GM12874 (cell line): Measurements from ENCODE around the gene RAB7B.

Experiments used
- CTCF ChIP-seq: IDR thresholded peaks from 2 replicates; pipeline ENCODE4 v1.5.1; 2011; ENCODE audit warnings: low read depth, mild to moderate bottlenecking, control low read depth, low read length, moderate library complexity; ENCODE audit not compliant: insufficient read depth

RAB7B gene

GRCh38 chr1:206020393-206021007 lies 17.3 kb upstream of the RAB7B start:
- no peak for TF ChIP-seq CTCF

DNA sequence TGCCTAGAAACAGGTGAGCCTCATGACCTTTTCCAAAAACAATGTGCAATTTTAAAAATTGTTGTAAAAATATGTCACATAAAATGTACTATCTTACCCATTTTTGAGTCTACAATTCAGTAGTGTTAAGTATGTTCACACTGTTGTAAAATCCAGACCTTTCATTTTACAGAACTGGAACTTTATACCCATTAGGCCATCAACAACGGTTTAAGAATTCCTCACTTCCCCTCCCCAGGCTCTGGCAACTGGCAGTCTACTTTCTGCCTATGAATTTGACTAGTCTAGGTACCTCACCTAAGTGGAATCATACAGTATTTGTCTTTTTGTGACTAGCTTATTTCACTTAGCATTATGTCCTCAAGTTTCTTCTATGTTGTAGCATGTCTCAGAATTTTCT lies 11.9 kb upstream of the RAB7B start:
- no peak for TF ChIP-seq CTCF

- TF ChIP-seq CTCF = no peak
These were observed 11.4 kb upstream of the RAB7B start for GRCh38 chr1:206014601-206015000.

- TF ChIP-seq CTCF = no peak
These were observed 10.0 kb upstream of the RAB7B start for GRCh38 chr1:206013026-206013795.

DNA sequence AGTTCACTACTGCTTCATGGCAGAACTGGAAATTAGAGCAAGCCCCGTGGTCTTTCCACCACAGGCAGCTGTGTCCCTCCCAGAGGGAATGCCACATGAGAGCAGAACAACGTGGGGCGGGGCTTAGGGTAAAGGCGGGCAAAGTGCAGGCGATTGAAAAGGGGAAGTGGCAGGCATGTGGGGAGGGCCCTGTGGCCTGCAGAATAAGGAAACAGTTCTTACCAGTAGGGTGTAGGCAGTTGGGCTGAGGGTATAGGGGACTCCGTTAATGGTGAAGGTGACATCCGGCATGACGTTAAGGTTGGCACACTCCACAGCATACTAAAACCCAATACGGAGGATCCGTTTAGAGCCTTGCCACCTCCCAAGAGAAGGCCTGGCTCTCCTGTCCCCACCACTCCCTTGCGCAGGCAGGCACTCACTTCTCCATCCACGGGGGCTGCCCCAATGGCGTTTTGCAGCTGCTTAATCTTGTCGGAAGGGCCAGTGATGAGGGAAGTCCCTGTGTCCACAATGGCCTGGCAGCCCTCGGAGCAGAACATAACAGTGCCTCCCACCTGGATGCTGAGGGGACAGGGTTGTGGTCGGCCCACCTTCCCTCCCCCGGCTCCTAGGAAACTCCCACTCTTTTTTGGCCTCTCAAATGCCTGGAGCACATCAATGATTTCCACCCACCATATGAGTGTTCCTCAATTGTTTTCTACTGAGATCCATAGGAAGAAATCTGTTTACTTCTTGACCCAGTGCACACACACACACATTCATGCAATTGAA lies 9.1 kb upstream of the RAB7B start:
- 0 out of 2 replicates have a peak, but pooled peaks have one; percentile 1 for TF ChIP-seq CTCF

DNA sequence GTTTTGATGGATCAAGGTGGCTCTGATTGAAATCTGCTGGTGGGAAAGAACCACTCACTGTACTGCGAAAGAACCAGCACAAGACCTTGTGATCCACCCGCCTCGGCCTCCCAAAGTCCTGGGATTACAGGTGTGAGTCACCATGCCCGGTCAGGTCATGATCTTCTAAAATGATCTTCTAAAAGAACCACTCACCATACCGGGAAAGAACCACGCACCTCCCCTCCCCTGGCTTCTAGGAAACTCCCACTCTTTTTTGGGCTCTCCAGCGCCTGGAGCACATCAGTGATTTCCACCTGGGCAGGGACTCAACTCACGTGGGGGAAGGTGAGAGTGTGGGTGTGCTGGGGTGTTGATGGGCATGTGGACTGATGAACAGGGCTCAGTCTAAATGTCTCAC lies 7.9 kb upstream of the RAB7B start:
- TF ChIP-seq CTCF = no peak

- no peak for TF ChIP-seq CTCF
These were observed 6.9 kb upstream of the RAB7B start for GRCh38 chr1:206010060-206010459.
